Esophagus mucosa (tissue), 1 donor: ENCODE results near the gene PRR7. TPM values are rescaled to one million over a fixed set of nuclear protein-coding genes. Genes with fewer than 3 reads are reported as not detected.
A peak's percentile ranks its signal among the peaks of the same experiment; 100 is the strongest.
"Not testable (repeated sequence)": the region's sequence is repeated elsewhere in the genome, so short reads cannot be mapped to it uniquely, and the experiment has no call there.

Experiments
- ATAC-seq: fragments of 200-7000 bp; cut with Tn5 transposase; one replicate; pipeline ENCODE4 v1.9.1; 2020
- total RNA-seq: library from RNA; stranded (reverse); gene quantifications from one replicate; pipeline ENCODE4 v1.2.4, GENCODE V29; 2023
- donor health status: DM: yes; HTN: yes; CAD: no.

The PRR7 gene
- total RNA-seq, 1 donor from 2014 or later = 4.3 TPM

DNA sequence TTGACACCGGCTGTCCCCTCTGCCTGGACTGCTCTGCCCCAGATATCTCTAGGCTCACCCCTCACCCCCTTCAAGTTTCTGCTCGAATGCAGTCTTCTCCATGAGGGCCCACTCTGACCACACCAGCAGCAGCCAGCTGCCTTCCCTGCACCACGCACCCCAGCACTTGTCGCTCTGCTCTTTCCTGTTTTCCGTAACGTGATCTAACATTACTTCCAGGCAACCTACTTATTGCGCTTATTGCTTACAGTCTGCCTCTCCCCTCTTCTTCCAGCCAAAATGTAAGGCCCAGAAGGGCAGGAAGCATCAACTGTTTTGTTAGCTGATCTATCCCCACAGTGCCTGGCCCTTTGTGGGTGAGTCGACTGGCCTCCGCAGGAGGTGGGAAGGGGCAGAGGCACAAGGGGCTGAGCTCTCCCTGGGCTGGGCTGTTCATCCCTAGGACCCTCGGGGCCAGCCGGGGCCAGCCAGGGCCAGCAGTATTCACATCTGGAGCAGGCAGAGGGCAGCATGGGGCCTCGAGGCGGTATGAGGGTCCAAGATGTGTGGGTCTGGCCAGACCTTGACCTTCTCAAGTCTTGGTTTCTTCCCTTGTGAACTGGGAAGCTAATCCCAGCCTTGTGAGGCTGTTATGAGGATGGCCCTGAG is 38.4 kb downstream of the PRR7 start:
- peak; percentile 5 for ATAC-seq

DNA sequence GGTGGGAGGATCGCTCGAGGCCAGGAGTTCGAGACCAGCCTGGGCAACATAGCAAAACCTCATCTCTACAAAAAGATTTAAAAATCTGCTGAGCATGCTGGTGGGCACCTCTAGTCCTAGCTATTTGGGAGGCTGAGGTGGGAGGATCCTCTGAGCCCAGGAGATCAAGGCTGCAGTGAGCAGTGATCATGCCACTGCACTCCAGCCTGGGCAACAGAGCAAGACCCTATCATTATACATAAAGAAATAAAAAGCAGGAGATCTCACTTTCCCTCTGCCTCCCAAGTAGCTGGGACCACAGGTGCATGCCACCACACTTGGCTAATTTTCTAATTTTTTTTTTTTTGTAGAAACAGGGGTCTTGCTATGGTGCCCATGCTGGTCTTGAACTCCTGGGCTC is 39.1 kb downstream of the PRR7 start:
- ATAC-seq = not testable (repeated sequence)

DNA sequence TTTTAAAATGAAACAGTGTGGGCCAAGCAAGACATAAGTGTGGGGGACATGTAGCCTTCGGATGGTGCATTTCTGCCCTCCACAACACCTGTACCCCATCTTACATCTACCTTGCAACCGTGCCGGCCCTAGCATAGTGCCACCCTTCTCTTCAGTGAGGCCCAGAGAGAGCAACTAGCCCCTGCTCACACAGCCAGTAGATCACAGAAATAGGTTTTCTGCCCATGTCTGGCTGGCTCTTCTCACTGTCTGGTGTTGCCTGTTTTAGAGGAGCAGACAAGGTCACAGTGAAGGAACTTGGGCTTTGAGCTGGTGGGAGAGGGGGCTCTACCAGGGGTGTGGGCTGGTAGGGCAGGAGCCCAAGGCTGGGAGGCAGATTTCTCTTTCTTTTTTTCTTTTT is 39.6 kb downstream of the PRR7 start:
- ATAC-seq = no peak

DNA sequence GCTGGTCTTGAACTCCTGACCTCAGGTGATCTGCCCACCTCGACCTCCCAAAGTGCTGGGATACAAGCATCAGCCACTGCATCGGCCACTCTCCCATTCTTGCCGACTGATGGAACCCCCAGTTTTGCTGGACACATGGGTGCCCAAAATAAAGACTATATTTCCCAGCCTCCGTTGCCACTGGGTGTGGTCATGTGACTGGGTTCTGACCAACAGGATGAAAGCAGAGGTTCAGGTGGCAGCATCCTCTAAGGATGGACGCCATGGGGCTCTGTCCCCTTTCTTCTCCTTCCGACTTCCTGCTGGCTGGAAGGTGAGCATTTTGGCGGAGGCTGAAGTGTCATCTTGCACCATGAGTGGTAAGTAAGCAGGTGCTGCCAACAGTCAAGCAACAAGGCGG is 40.5 kb downstream of the PRR7 start:
- no peak for ATAC-seq

DNA sequence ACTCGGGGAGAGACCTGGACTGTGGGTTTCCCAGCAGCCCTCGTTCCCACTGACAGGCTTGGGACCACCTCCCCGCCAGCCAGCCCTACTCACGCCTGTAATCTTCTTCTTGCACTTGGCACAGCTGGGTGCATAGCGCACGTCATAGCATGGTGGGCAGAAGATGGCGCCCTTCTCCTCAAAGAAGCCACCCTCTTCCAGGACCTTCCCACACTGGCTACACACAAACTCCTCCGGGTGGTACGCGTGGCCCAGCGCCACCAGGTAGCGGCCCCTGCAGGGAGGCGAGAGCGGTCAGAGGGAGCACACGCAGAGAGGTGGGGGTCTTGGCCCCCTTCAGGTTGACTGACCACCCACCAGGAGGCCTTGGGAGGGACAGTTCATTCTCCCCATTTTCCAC is 41.4 kb downstream of the PRR7 start:
- ATAC-seq = no peak

DNA sequence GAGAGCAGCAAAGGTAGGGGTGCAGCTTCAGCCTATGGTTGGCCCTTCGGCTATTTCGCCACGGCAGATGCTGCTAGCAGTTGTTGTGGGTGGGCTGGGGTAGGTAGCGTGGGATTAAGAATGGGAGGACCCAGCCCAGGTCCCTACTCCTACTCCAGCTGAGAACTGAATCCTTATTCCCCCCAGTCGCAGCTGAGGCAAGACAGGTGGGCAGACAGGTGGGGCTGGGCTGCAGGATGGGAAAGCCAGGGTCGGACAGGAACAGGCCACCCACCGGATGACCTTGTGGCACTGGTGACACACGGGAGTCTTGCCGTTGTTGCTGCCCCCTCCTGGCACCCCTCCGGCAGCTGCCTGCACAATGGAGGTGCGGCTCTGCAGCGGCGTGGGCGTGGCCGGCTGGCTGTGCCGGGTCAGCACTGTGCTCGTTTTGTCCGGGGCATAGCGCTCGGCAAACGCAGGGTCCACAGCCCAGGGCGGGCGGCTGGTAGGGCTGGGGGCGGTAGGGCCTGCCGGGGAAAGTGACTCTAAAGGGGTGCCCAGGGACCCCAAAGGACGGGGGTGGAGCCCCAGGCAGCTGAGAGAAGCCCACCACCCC is 42.6 kb downstream of the PRR7 start:
- ATAC-seq = no peak

DNA sequence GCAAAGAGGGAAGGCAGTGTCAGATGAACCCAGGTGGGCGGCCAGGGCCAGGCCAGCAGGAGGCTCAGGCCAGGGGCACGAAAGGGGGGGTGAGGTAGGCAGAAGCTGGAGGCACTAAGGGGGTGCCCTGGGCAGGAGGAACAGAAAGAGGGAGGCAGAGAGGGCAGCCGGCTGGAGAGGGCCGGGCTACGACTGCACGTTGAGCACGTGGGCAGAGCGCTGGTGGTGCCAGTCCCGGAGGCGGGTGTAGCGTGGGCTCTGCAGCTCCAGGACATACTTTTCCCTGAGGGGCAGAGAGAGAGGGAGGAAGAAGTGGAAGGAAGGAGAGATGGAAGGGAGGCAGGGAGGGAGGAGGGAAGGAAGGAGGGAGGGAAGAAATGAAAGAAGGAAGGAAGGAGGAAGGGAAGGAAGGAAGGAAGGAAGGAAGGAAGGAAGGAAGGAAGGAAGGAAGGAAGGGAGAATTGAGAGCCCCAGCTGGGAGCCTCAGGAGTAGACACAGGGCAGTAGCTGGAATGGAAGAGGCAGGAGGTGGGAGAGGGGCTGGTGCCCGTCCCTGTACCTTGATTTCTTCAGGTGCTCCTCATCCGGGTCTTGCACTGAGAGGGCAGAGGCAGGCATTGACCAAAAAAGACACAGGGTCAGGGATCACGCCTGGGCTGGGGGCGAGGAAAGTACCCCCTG is 43.8 kb downstream of the PRR7 start:
- no peak for ATAC-seq

DNA sequence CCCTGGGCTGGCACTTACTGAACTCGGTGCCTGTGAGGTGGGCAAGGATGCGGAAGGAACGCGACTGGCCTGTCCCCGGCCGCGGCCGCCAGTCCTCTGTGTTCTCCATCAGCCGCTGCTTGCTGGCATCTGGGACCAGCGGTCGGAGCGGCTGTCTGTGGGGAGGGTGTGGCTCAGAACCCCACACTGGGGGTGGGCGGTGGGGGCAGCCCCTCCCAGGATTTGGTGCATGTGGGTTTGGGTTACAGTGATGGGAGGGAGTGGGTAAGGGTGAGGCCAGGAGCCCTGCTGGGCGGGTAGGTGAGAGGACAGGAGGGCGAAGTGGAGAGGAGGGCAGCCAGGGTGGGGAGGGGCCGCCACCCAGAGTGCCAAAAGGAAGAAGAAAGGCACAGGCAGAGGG is 44.4 kb downstream of the PRR7 start:
- no peak for ATAC-seq

DNA sequence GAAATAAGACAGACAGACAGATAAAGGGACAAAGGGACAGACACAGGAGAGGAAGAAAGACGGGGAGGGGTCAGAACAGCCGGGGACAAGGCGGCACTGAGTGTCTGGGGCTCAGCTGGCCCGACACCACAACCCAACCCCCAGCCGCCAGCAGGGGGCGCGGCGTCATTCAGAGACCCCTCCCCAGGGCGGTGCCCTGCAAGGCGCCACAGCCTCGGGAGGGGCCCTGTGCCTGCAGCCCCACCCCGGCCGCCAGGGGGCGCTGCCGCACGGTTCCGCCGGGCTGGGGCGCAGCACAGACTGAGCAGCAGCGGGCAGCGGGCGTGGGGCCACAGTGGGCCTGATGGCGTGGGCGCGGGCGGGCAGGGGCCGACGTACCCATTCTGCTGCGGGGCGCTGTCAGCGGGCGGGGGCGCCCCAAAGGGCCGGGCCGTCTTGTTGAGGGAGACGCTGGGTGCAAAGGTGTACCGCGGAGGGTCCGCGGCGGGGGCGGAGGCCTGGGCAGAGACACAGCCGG is 44.9 kb downstream of the PRR7 start:
- ATAC-seq = no peak

DNA sequence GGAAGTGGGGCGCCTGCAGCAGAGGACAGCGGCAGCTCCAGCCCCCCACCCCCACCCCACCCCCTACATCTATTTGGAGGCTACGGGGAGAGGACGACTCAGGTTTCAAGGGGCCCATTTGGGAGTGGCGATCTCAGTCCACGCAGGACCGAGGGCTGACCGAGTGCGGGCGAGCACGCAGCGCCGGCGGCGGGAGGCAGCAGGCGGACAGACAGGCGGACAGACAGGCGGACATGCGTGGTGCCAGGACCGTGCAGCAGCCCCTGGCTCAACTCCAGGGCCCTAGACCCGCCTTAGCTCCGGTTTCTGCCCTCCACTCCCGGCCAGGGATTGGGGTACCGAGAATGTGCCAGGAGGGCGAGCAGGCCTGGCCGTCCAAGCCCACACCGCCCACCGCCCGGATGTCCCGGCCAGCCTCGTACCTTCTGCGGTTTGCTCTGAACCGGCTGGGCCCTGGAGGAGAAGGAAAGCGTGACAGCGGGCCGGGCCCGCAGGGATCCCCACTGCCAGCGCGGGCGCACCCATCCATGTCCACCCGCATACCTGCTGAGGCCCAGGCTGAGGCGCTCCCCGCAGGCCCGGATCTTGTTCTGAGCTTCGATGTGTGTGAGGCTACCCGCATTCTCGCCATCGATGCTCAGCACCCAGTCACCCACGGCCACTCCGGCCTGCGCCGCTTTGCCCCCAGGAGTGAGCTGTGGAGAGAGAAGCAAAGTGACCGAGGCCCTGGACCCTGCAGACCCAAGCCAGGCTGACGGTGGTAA is 45.6 kb downstream of the PRR7 start:
- ATAC-seq = no peak

DNA sequence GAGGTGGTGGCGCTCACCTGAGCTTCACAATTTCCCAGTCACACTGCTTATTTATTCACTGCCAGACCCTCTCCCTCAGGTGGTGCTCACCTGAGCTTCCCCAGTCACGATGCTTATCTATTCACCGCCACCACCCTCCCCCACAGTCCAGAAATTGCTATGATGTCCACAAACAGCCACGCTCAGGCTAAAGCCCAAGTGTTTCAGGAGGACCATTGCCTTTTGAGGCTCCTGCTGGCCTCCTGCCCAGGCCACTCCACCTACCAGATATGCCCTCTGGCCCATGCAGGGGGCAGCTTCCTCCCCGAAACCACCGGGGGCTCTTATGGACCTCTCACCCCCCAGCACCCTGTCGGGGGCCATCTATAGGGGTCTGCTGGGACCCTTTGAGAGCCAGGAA is 46.2 kb downstream of the PRR7 start:
- ATAC-seq = no peak

DNA sequence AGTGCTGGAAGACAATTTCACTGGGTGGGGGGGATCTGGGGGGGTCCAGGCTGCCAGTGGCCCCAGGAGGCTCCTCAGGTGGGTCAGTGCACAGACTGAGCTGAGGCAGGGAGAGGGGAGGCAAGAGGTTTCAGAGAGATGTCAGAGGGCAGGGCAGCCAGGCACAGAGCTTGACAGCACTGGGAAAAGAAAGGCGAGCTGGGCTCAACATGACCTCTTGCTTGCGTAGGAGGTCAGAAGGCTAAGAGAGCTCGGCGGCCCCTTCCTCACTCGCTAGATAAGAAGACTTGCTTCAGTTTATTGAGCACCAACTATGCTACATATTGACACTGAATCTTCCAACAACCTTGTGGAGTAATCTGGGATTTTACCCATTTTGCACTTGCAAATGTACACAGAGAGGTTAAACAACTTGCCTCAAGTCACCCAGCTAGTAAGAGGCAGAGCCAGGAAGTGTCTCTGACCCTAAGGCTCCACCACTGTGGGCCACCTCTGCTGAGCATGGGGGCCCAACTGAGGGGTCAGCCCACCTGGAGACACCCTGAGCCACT is 47.3 kb downstream of the PRR7 start:
- no peak for ATAC-seq

DNA sequence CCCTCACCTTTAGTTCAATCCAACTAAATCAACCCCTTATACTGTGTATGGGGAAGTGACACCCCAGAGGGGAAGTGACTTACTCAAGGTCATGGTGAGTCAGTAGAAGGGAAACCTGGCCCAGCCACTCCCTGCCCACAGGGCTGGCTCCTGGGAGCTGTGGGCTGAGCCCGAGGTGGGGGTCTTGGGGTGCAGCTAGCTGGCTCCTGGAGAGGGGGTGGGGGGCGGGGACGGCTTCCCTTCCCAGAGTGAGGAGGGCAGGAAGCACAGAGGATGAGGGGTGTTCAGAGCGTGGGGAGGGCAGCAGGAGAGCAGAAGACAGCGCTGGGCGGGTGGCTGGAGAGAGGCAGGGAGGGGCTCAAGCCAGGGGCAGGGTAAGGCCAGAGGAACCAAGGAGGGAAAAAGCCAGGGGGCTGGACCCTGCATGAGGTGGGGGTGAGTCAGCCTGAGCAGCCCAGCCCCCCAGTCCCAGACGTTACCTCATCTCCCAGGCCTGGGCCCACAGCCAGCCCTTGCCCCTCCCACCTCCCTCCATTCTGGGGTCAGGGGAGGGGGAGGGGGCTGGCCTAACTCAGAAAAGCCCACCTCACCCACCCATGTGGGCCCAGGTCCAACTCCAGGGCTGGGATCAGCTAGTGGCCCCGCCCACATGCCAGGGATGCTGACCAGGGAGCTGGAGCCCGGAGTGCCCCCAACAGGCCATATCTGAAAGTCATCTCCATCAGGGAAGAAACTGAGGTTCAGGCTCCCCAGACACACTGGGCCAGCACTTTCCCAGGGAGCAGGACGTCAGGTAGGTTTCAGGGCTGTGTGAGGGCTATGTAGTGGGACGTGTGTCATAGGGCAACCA is 48.0 kb downstream of the PRR7 start:
- ATAC-seq = peak; percentile 48

DNA sequence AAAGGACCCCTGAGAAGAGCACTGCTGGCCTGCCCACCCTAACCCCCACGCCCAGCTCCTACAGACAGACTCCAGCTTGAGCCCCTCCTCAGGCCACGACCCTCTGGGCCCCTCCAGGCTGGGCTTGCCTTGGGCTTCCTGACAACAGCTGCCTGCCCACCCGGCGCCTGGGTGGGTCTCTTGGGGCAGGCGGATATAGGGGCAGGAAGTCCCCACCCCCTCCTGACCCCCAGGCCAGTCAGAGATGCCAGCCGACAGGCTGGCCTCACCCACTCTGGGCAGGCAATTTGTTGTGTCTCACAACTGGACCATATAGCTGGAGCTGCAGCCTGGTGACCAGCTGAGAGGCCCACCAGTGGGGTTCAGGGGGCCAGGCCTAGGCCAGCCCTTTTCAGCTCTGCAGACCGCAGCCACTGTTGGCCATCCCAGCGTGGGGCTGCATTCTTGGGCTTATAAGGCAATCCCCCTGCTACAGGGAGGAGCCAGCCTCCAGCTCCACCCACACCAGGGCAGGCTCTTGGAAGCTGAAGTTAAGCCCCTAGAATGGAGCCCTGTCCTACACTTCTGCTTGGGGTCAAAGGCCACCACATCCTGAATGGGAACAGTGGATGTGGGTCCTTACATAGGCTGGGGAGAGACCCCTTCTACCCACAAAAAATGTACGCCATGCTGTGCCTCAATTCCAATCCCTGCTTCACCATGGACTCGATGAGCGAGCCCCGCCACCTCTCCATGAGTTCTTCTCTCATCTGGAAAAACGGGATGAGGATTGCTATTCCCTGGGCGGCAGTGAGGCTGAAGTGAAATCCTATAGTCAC is 48.8 kb downstream of the PRR7 start:
- ATAC-seq = no peak

DNA sequence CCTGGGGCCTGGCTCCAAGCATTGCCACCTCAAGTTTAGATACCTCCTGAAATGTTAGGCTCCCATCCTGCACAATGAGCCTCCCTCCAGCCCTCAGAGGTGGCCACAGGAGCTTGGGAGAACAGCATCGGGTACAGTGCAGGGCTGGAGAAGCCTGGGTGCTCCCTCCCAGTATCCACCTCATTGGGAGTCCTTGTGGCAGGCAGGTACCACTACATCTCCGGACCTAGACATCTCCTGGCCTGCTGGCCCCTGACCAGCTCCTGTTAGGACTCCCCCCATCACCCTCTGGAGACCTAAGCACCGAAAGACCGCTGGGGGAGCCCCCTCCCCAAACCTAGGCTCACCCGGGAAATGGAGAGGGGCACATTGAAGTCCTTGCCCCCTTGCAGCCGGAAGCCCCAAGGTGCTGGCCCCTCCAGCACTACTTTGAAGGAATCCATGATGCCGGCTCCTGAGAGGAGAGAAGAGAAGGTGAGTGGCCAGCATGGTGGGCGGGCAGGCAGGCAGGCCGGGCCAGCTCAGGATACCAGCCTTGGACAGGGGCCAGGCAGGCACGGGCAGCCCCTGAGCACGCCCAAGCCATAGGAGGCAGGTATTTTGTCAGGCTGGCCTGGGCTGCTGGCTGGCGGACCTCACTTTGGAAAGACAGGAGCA is 49.6 kb downstream of the PRR7 start:
- ATAC-seq = no peak

DNA sequence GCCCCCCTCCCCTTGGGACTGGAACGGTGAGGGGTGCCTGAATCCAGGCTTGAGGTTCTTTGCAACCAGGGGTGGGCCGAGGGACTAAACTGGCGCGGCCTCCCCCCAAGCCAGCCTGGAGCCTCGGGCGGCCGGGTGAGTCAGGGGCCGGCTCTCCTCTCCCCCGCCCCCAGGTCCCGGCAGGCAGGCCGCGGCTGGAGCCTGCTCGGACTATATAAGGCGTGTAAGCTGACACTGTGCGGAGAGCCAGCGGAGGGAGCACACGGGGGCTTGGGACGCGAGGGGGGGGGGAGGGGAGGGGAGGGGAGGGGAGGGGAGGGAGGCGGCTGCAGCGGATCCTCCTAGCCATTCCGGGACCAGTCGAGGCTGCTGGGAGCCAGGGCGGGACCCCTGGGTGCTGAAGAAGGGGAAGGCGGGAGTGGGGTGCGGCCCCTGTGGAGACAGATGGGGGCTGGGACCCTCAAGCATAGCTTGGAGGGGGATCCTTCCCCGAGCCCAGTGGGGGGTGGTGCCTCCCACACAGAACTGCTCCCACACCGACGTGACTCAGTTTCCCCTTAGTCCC is 50.2 kb downstream of the PRR7 start:
- peak; percentile 35 for ATAC-seq

DNA sequence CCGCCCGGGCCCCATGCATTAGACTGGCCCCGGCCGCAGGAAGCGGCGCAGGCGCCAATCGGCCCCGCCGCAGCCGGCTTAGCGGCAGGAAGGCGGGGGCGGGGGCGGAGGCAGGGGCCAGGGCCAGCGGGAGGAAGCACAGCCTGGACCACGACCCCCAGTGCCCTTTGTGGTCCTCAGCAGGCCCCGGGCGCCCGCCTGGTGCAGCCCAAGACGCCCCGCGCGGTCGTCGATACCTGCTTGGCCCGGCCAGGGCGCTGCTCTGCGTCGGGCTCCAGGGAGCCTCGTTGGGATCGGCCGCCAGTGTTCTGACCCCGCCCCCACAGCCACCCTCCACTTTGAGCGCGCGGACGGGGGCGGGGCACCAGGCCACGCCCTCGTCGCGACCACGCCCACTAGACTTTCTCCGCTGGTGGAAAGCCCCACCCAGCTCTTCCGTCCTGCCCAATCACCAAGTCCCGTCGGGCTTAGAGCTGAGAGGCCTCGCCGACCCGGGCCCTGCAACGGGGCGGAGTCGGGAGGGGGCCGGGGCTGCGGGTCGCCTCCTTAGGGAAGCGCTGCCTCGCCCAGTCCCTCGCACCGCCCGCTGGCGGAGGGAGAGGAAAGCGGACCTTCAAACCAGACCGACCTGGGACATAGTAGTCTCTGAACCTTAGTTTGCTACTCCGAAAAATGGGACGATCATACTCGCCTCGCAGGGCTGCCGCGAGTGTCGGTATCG is 50.8 kb downstream of the PRR7 start, which contains the start of gene PDLIM7:
PDLIM7 (minus strand) TSS at position 313 of the 721 bp plus-strand sequence. CDS start 1,092 bp downstream, outside the sequence.
- peak; percentile 86 for ATAC-seq

DNA sequence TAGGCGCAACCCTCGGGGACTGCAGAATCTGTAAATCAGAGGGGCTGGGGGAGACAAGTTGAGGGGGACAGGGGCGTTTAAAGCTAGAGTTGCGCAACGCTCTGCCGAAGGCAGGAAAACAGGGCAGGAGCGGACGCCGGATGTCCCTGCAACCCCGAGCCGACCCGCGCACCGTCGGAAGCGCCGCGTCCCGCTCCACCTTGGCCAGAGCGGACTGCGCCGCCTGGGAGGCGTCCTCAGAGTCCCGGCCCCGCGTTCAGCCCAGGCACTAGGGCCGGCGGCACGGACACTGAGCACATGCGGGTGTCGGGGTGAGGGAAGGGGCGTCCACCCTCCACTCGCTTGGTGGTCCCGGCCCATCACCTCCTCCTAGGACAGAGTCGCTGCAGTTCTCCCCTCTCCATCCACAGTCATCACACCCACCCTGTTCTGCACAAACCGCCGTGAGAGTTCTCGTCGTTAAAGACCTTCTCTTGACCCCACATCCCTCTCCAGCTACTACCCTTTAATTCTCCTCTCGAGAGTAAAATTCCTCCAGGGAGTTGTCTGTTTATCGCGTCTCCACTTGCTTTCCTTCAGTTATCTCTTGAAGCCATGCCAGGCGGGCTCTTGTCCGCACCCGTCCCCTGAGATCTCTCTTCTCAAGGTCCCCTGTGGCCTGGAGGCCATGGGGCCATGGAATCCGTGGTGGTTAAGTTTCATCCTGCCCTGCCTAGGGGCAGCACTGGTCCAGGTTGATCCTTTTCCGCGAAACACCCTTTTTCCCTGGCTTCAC is 51.6 kb downstream of the PRR7 start:
- peak; percentile 6 for ATAC-seq
